Stimulated activated naive B cell treated with anti-CD40 and anti-IgM and Interleukin-4, amounts not matched to agents 10 μg/mL and 1 μg/mL and 100 μg/mL, for 72 hours (primary cell): ENCODE results near the gene TEX13D.

ENCODE experiments used
- ATAC-seq, 2 donors: fragments of 150-1000 bp; cut with Tn5 transposase; replicated peaks; 2 replicates each; pipeline ENCODE4 v1.10.0; 2021; ENCODE audit warnings: moderate library complexity in 1 of 2
- DNase-seq: peaks from one replicate; pipeline ENCODE4 v3.0.0; 2021
- H3K27ac Mint-ChIP-seq: one replicate; pipeline ENCODE4 v1.8.0; 2022; ENCODE audit warnings: mild to moderate bottlenecking, mixed read lengths
- H3K27me3 Mint-ChIP-seq, 2 donors: one replicate each; pipeline ENCODE4 v1.8.0; 2022; ENCODE audit warnings: mixed read lengths in 2 of 2
- H3K36me3 Mint-ChIP-seq, 2 donors: one replicate each; pipeline ENCODE4 v1.8.0; 2022; ENCODE audit warnings: mixed read lengths in 2 of 2, mild to moderate bottlenecking in 1 of 2
- H3K4me1 Mint-ChIP-seq, 2 donors: one replicate each; pipeline ENCODE4 v1.8.0; 2022; ENCODE audit warnings: mixed read lengths in 2 of 2, mild to moderate bottlenecking in 1 of 2
- H3K4me3 Mint-ChIP-seq, 2 donors: one replicate each; pipeline ENCODE4 v1.8.0; 2022; ENCODE audit warnings: mild to moderate bottlenecking in 2 of 2, mixed read lengths in 2 of 2, moderate library complexity in 1 of 2
- H3K9me3 Mint-ChIP-seq, 2 donors: one replicate each; pipeline ENCODE4 v1.8.0; 2022; ENCODE audit warnings: mixed read lengths in 2 of 2, mild to moderate bottlenecking in 1 of 2

The TEX13D gene

GRCh38 chrX:124373348-124373747, 40.9 kb downstream of the TEX13D start:
- ATAC-seq (no peak), DNase-seq (no peak)
- Mint-ChIP-seq H3K36me3 (no peaks in the 10 kb centered on the region), H3K9me3 (no peaks in the 10 kb centered on the region), H3K27ac (no peak overlapping the region), H3K4me3 (no peak overlapping the region), H3K27me3 (no peaks in the 10 kb centered on the region), H3K4me1 (no peaks in the 10 kb centered on the region)

DNA sequence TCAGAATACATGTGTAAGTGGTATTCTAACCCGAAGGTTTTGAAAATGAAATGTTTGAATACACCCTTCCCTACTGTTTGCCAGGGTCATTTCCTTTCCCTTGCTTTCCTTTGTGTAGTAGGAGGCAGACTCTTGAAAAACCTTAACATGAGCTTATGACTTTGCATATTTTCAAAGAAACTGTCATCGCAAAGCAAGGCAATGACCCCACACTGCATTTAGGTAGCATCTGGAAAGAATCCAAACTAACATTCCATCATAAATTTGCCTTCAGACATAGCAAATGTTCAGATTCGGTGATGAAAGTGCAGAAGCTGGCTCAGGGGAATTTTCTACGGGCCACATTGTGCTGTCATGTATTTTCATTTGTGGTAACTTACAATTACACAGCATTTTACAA, 46.2 kb downstream of the TEX13D start:
- H3K27me3 Mint-ChIP-seq: peaks cover 0 to 4% of the 10 kb centered on the region in 2 donors
- no peak overlapping the region for H3K27ac Mint-ChIP-seq
- H3K4me1 Mint-ChIP-seq: no peaks in the 10 kb centered on the region
- no peaks in the 10 kb centered on the region for H3K9me3 Mint-ChIP-seq
- no peak for ATAC-seq
- DNase-seq: no peak
- H3K36me3 Mint-ChIP-seq: no peaks in the 10 kb centered on the region
- H3K4me3 Mint-ChIP-seq: no peak overlapping the region

GRCh38 chrX:124383354-124383753, 50.9 kb downstream of the TEX13D start:
- ATAC-seq (no peak), DNase-seq (no peak)
- H3K36me3 Mint-ChIP-seq: no peaks in the 10 kb centered on the region
- H3K9me3 Mint-ChIP-seq: no peaks in the 10 kb centered on the region
- no peak overlapping the region for H3K4me3 Mint-ChIP-seq
- no peak overlapping the region for H3K27ac Mint-ChIP-seq
- H3K4me1 Mint-ChIP-seq: no peaks in the 10 kb centered on the region
- peaks cover 0 to 4% of the 10 kb centered on the region in 2 donors for H3K27me3 Mint-ChIP-seq

- no peaks in the 10 kb centered on the region for H3K27me3 Mint-ChIP-seq
- H3K4me1 Mint-ChIP-seq: no peaks in the 10 kb centered on the region
- no peak for ATAC-seq
These were observed 53.9 kb downstream of the TEX13D start for GRCh38 chrX:124386401-124386800.

More at GRCh38 chrX:124386401-124386800, 53.9 kb downstream of the TEX13D start:
- H3K4me3 Mint-ChIP-seq: no peak overlapping the region
- DNase-seq: no peak
- H3K9me3 Mint-ChIP-seq: no peaks in the 10 kb centered on the region
- no peaks in the 10 kb centered on the region for H3K36me3 Mint-ChIP-seq
- H3K27ac Mint-ChIP-seq: no peak overlapping the region
